NCI-H187 treated with DMSO at 0.1 percent for 48 hours (cell line): Measurements from ENCODE around the gene MOCOS.
"Not testable (repeated sequence)": the region's sequence is repeated elsewhere in the genome, so short reads cannot be mapped to it uniquely, and the experiment has no call there.

ENCODE experiments used
- DNase-seq: peaks from one replicate; lab custom pipeline; 2025; lab: John Stamatoyannopoulos, UW

MOCOS gene

DNA sequence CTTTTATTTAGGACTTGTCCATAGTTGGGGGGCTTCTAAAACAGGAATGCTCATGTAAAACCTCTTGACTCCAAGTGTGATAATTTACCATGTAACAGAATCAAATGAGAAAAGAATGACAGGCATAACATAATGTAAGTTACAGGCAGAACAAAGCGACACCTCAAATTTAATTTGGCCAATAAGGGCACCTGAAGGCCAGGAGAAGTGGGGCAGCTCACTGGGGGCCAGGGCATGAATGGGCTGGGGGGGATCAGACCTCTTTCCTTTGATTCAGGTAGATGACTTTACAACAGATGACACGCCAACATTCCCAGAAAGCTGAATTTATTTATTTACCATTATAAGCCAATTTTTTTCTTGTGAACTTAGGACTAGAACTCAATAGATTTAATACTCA, 14.5 kb downstream of the MOCOS start:
- DNase-seq = no peak

DNA sequence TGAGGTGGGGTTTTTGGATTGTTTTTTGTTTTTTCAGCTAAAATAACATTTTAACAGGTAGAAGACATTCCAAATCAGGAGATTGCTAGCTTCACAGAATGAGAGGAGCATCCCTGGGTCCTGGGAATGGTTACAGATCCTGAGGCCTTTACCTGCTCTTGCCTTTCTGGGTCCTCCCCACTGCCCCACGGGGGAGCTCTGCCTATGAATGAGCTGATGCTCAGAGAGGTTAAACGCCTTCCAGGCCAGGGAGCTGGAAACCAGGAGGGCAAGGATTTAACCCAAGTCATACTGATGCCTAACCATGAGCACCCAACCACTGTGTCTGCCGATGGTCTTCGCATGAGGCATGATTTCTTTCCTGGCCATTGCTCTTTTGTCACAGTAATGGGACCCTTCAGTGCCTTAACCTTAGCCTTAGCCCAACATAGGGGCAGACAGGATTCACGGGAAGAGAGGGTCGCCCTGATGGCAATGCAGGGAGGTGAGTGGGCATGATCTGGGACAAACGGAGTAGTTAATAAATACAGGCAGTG, 16.1 kb downstream of the MOCOS start:
- no peak for DNase-seq

DNA sequence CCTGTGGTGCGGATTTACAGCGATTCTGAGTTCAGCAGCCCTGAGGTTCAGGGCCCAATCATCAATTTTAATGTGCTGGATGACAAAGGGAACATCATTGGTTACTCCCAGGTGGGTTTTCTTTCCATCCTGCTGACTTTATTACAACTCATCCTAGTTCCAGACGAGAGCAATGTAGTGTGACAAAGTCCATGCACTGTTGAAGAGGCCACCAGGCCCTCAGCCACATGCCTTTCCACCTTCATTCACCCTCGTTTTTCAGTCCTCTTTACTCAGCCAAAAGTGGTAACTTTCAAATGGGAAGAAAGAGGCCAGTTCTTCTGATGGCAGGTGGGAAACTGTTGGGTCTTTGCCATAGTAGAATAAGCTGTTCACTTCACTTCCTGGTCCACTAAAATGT, 17.9 kb downstream of the MOCOS start:
- no peak for DNase-seq

DNA sequence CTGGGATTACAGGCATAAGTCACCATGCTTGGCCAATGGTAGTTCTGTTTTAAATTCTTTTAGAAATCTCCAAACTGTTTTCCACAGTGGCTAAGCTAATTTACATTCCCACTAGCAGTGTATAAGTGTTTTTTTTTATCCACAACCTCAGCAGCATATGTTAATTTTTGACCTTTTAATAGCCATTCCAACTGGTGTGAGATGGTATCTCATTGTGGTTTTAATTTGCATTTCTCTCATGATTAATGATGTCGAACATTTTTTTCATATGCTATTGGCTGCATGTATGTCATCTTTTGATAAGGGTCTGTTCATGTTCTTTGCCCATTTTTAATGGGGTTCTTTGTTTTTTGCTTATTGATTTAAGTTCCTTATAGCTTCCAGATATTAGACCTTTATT, 20.0 kb downstream of the MOCOS start:
- DNase-seq = no peak

DNA sequence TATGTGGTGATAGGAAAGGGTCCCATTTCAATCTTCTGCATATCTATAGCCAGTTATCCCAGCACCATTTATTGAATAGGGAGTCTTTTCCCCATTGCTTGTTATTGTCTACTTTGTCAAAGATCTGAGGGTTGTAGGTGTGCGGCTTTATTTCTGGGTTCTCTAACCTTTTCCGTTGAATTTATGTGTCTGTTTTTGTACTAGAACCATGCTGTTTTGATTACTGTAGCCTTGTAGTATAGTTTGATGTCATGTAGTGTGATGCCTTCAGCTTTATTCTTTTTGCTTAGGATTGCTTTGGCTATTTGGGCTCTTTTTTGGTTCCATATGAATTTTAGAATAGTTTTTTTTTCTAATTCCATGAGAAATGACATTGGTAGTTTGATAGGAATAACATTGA, 20.7 kb downstream of the MOCOS start:
- DNase-seq = not testable (repeated sequence)

DNA sequence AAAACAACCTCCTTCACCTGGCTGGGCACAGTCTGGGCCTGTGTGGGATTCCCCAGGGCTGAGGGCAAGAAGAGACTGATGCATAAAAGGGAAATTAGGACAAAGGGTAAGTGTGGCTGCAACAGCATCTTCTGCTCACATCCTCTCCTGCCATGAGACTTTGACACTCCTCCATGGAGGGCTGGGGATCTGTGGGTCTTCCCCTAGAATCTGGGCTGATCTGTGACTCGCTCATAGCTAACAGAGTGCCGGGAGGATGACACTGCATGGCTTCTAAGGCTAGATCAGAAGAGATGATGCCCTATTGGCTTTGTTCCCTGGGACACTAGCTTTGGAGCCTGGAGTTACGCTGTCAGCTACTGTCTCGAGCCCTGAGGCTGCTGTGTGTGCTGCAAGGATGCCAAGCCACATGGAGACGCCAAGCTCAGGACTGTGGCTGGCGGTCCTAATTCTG, 24.3 kb downstream of the MOCOS start:
- no peak for DNase-seq

DNA sequence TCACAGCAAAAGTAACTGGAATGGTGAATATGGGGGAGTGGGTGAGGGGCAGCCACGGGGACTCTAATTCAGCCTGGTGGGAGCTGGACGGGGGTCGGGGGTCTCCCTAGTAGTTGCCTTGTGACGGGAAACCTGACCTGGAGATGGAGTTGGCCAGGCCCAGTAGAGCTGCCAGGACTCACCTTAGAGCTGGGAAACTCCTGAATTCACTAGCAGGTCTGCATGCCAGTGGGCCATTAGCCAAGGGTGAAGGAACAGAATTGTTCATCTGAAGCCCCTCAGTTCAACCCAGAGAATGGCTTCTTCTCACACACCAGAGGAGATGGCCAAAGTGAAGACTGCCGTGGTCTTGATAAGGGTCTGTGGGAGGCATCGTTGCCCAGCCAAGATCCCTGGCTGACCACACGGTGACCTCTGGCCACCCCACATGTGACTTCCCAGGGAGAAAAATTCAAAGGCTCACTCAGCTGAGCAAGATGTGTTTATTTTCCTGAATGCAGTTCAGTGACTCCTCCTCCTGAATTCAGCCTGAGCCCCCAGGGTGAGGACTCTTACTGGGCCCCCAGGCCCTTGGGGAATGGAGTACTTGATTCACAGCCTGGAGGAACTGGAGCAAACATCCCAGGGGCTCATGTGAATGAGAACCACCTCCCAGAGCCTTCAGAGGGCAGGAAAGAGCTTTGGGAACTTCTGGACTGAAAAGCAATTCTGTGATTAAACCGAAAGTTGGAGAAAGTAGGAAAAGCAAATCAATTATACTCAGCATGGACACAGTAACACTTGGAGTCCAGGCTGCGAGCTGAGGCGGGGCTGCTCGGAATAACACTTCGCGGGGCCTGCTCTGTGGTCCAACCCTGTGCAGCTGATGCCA, 25.2 kb downstream of the MOCOS start:
- no peak for DNase-seq

DNA sequence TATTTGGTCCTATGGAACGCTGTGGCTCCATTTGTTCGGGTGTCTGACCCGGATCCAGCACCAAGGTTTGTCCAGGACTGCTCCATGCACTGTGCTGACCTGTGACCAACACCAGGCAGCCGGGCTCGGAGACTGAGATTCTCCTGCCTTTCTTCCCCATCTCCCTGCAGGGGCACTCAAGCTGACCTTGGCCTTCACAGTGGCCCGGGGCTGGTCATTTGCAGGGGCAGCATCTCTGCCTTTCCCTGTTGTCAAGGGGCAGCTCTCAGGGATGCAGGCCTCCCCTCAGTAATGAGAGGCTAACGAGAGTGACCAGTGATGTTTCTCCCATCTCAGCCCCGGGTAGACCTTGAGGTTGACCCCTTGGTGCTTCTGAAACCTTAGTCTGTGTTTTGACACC, 27.5 kb downstream of the MOCOS start:
- no peak for DNase-seq

DNA sequence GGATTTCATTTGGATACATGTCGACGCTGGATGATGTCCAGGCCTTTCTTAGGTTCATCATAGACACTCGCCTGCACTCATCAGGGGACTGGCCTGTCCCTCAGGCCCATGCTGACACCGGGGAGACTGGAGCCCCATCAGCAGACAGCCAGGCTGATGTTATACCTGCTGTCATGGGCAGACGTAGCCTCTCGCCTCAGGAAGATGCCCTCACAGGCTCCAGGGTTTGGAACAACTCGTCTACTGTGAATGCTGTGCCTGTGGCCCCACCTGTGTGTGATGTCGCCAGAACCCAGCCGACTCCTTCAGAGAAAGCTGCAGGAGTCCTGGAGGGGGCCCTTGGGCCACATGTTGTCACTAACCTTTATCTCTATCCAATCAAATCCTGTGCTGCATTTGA, 28.3 kb downstream of the MOCOS start:
- DNase-seq = no peak

DNA sequence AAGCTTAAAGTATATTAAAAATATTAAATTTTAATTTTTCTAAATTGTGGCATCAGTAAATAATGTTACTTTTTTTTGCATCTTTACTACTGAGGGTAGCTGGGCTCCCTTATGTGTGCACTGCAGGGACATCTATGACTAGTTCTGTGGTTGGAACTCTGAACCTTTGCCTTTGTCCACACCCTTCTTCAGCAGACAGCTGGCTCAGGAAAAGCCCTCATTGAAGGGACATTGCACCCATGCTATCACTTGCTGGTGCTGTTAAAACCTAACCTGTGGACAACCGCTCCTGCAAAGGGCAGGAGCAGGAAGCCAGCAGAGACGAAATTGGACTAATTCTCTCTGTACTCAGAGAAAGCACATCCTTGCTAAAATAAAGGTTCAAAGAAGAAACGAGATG, 30.1 kb downstream of the MOCOS start:
- DNase-seq = no peak

DNA sequence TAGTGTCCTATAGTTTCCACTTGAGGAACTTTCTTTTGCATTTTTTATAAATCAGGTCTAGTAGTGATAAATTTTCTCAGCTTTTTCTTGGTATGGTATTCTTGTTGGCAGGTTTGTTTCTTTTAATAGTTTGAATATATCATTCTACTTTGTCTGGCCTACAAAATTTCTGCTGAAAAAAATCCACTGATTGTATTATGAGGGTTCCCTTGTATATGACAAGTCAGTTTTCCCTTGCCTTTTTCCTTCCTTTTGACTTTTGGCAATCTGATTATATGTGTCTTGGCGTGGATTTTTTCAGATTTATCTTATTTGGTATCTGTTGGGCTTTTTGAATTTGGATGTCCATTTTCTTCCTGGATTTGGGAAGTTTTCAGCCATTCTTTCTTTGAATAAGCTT, 41.9 kb downstream of the MOCOS start:
- DNase-seq = no peak

DNA sequence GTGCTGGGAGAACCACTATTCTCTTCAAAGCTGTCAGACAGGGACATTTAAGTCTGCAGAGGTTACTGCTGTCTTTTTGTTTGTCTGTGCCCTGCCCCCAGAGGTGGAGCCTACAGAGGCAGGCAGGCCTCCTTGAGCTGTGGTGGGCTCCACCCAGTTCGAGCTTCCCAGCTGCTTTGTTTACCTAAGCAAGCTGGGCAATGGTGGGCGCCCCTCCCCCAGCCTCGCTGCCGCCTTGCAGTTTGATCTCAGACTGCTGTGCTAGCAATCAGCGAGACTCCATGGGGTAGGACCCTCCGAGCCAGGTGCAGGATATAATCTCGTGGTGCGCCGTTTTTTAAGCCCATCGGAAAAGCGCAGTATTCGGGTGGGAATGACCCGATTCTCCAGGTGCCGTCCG, 53.2 kb downstream of the MOCOS start:
- DNase-seq = not testable (repeated sequence)

DNA sequence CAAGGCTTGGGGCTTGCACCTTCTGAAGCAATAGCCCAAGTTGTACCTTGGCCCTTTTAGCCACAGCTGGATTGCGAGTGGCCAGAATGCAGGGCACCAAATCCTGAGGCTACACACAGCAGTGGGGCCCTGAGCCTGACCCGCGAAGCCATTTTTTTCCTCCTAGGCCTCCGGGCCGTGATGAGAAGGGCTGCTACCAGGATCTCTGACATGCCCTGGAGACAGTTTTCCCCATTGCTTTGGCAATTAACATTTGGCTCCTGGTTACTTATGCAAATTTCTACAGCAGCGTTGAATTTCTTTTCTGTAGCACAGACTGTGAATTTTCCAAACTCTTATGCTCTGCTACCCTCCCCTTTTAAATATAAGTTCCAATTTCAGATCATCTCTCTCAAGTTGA, 54.5 kb downstream of the MOCOS start:
- DNase-seq = no peak

DNA sequence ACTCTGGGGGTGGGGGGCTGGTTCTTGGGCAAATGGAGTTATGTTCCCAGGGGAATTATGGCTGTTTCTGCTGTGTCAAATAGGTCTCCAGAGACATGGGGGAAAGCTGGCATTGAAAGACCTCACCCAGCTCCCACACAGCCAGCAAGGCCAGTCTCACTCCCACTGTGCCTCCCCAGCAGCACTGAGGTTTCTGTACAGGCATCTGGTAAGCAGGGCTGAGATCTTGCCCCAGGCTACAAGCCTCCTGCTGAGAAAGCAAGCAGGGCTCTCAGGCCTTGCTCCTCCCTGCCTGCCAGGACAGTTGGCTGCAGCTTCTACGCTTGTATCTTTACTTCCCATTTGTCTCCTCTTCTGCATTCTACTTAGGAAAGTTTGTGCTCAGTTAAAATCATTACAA, 59.7 kb downstream of the MOCOS start:
- DNase-seq = no peak

DNA sequence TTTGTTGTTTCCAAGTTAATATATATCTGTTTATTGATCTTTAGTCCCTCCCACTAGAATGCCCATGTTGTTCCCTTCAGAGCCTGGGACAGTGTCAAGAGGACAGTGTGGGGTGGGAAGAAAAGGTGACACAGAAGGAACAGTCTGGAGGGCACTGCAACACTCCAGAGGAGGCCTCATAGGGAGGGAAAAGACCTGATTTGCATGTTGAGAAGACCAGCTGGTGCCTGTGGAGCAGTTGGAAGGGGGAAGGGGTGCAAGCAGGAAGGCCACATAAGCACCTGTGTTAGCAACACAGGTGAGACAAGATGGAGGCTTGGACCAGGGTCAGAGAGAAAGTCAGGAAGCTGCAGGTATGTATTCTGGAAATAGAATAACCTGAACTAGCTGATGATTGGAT, 62.1 kb downstream of the MOCOS start:
- DNase-seq = no peak

DNA sequence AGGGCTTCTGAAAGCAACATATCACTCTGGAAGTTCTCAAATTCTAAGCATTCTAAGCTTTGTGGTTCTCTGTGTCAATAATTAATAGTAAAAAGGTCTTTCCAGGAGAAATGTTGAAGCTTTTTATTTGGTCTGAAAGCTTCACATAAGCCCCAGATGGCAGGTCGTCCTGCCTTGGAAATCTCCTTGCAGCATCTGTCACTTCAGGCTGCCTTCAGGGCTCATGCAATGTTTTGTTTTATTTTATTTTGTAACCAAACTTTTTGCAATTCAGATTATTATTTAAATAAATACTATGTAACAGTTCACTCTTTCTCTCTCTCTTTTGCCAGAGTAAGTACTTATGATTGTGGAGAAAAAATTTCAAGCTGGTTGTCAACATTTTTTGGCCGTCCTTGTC, 63.5 kb downstream of the MOCOS start:
- no peak for DNase-seq

DNA sequence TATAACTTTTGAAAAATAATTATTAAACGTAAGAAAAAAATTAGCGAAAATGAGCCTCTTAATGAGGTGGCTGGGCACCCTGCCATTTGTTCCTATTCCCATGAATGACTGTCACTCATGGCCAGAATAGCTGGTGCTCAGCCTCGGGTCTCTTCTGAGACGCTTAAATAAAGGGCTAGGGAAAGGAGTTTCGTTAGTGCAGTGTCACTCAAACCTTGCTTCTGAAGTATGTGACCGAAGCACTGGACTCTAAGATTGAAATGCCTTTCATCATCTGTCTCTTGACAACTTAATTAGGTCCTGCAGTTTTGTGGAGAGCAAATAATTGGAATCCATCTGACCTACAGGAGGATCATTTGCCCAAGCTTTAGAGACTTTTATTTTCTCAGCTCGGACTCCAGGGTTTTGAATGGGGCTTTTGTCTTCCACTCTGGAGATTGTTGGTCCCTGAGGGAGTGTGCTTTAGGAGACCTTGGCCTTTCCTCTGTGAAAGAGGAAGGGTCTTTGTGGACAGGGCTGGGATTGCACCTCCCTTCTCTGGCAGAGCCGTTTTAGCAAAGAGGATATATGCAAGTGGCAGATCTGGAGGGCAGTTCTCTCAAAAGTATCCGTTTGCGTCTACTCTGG, 67.9 kb downstream of the MOCOS start:
- DNase-seq = no peak

DNA sequence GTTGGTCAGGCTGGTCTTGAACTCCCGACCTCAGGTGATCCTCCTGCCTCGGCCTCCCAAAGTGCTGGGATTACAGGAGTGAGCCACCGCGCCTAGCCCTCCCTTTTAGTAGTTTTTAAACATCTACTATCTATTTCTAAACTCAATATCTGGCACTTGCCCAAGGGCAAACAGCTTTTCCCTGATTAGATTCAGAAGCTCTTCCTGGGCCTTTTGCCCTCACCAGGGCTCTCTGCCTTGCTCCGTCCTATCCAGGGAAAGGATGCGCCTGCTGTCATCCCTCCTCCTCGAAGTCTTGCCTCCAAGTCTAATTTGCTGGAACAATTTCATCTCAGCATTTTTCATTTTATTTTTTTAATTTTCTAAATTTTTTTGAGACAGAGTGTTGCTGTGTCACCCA, 68.8 kb downstream of the MOCOS start:
- no peak for DNase-seq

DNA sequence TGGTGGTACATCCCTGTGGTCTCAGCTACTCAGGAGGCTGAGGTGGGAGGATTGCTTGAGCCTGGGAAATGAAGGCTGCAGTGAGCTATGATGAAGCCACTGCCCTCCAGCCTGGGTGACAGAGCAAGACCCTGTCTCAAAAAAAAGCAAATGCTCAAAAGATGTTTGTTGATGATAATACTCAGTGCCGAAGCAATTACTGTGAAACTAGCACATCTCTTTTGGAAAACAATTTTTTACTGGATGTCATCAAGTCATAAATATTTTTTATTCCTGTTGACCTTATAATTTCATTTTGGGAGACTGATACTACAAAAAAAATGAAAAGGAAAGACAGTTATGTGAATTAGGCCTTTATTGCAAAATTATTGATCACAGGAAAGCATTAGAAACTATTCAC, 75.7 kb downstream of the MOCOS start:
- no peak for DNase-seq

DNA sequence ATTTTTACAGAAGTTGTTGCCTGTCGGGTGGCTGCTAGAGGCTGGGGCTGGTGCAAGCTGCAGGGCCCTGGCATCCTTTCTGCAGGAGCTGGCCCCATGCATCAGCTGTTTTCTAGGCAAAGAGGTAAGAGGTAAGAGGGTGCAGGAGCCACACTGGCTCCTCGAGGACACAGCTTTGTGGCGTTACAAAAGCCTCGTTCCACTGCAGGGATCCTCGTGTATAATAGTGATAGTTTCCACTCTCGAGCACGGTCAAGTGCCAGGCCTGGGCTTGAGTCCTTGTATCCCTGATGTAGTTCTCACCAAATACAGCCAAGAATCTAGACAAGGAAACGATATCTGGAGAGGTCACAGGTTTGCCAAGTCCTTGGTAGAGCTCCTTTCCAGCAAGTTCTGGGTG, 77.0 kb downstream of the MOCOS start:
- DNase-seq = no peak

DNA sequence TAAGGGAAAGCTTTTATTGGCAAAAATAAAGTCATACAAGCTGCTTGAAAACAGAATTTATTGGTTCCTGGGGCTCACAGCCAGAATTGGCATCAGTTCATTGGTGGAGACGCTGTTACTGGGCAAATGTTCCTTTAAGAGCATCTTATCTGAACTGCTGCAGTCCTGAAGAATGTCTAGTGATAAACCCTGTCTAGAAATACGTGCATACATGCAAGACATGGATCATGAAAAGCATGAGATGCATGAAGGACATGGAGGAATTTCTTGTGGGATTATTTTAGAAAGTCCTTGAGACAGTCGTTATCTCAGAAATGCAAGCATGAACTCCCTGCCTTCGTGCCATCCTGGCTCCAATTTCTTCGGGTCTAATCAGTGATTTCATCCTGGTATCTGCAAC, 77.7 kb downstream of the MOCOS start:
- DNase-seq = no peak

DNA sequence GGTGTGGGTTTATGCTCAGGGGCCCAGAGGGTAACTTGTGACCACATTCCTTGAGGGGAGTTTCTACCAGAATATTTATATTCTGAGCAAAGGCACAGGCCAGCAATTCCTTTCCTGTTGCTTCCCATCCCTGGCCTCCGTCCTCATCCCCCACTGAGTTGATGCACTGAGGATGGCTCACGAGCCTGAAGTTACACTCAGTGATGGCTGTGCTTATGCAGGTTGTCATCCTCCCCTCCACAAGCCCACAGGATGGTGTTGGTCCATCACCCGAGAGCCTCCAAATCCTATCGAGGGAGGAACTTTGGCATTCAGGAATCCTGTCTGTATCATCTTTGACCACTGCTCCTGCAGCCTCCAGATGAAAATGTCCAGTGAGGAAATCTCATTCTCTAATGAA, 81.9 kb downstream of the MOCOS start:
- no peak for DNase-seq

DNA sequence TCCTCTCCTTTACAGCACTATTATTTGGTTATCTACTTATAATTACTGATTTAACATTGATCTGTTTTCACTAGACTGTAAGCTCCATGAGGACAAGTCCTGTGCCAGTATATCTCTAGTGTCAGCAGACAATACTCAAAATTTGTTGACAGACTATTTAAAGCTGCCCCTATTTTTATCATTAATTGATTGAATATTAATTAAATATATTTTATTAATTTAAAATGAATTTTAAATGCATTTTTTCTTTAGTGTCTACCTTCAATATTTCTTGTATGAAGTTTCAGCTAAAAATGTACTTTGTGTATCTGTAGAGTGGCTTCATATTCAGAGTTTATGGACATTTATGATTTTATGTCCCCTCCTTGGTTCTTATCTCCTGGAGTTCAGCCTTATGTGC, 83.9 kb downstream of the MOCOS start:
- no peak for DNase-seq

DNA sequence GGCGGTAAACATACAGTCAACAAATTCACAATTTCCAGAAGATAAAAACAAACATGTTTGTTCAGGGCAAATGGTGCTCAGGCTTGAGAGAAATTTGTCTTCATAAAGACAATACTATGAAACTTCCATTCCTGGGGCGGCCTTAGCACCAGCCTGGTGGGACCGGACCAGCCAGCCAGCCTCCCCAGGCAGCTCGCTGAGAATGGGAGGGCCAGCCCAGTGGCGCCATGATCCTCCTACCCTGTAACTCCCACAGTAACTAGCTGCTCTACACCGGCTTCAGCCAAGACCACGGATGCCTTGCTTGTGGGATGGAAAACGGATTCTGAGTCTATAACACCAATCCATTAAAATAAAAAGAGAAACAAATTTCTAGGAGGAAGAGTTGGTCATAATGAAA, 86.0 kb downstream of the MOCOS start:
- DNase-seq = no peak
